GM12801 (cell line): ENCODE results near the gene RIPOR3.

Experiments
- CTCF ChIP-seq: IDR thresholded peaks from one replicate; pipeline ENCODE4 v1.5.1; 2011; ENCODE audit warnings: control low read depth; ENCODE audit not compliant: insufficient read length; ENCODE audit errors: extremely low read depth

Gene RIPOR3

DNA sequence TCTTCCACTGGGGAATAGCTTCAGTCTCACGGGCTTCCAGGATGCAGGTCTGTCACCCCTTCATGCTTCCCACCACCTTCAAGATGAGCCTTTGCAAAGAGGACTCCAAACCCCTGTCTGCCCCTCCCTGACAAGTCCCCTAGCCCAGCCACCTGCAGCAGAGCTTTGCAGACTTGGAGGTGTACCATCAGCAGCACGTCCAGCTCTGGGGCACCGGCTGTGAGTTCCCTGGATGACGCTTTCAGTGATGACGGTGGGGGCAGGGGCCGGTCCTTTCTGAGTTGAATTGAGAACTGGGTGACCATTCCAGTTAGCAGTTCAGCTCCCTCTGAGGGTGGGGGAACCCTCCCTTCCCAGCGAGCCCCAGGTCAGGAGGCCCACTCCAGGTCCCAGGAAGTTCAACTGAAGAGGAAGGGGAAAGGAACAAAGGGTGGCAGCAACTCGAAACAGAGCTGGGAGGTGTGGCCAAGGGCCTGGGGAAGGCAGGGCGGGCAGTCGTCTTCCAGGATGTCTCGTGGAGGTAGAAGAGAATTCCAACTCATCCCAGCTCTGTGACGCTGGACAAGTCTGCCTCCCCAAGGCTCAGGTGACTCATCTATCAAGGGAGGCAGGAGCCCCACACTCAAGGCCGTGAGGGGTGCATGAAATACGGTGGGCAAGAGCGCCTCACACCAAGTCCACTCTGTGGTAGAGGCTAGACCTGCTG is 95.2 kb downstream of the RIPOR3 start:
- TF ChIP-seq CTCF: no peak

- TF ChIP-seq CTCF: no peak
Observed at GRCh38 chr20:50595433-50595895, 95.9 kb downstream of the RIPOR3 start.

DNA sequence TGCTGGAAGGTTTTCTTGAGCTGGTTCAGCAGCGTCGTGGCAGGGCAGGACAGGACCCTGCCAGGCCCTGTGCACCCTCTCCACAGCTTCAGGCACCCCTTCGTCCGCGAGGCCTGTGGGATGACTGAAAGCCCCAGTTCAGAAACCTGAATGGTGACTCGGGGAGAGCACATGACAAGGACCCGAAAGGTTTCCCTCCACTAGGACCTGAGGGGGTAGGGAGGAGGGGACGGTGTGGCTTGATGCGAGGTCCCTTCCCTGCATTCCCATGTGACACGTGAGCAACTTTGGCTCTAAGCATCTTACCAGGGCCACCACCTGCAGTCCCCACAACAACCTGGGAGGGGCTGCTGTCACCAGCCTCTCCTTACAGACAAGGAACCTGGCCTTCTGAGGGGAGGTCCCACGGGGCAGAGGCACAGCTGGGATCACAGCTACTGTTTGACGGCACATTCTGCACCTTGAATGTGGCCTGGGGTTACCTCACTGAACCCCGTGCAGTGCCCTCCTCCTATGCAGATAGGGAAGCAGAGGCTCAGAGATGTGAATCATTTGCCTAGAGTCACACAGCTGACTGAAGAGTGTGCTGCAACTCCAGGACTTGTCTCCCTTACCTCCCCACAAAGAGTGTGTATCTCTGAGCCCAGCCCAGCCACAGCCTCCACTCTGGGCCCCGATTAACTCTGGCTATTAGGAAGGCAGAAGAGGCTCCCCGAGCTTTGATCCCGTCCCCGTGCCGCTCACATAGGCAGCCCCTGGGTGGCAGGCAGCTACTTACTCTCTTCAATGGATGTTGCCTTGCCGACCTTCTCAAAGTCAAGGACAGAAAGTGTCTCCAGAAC is 96.5 kb downstream of the RIPOR3 start:
- TF ChIP-seq CTCF: no peak

GRCh38 chr20:50594231-50594590 is 97.1 kb downstream of the RIPOR3 start:
- no peak for TF ChIP-seq CTCF

- no peak for TF ChIP-seq CTCF
Observed at GRCh38 chr20:50593005-50593335, 98.4 kb downstream of the RIPOR3 start.

- TF ChIP-seq CTCF: no peak
Observed at GRCh38 chr20:50592282-50593004, 98.9 kb downstream of the RIPOR3 start.

GRCh38 chr20:50591233-50591852 is 100.0 kb downstream of the RIPOR3 start:
- no peak for TF ChIP-seq CTCF
